GF-D8 (cell line): Measurements from ENCODE around the gene NRBF2.

Experiments used
- DNase-seq: peaks from one replicate; lab custom pipeline; 2025; lab: John Stamatoyannopoulos, UW

NRBF2 gene

GRCh38 chr10:63164166-63164623 lies 31.1 kb downstream of the NRBF2 start:
- no peak for DNase-seq

- no peak for DNase-seq
These were observed 32.1 kb downstream of the NRBF2 start for GRCh38 chr10:63165249-63165648.

- DNase-seq: peak; percentile 34
These were observed 33.7 kb downstream of the NRBF2 start for GRCh38 chr10:63166742-63167258.

- DNase-seq: no peak
These were observed 35.8 kb downstream of the NRBF2 start for GRCh38 chr10:63168821-63169462.

GRCh38 chr10:63169624-63170023 lies 36.5 kb downstream of the NRBF2 start:
- no peak for DNase-seq

- DNase-seq: no peak
These were observed 38.2 kb downstream of the NRBF2 start for GRCh38 chr10:63171255-63171855.

GRCh38 chr10:63171926-63172325 lies 38.8 kb downstream of the NRBF2 start:
- DNase-seq: no peak

- no peak for DNase-seq
These were observed 40.5 kb downstream of the NRBF2 start for GRCh38 chr10:63173468-63174232.

GRCh38 chr10:63175534-63175933 lies 42.4 kb downstream of the NRBF2 start:
- no peak for DNase-seq

- DNase-seq: no peak
These were observed 59.7 kb downstream of the NRBF2 start for GRCh38 chr10:63192826-63193225.

GRCh38 chr10:63197344-63198092 lies 64.4 kb downstream of the NRBF2 start:
- DNase-seq: no peak

GRCh38 chr10:63199716-63200115 lies 66.6 kb downstream of the NRBF2 start:
- no peak for DNase-seq

- no peak for DNase-seq
These were observed 67.3 kb downstream of the NRBF2 start for GRCh38 chr10:63200431-63200830.

- no peak for DNase-seq
These were observed 68.0 kb downstream of the NRBF2 start for GRCh38 chr10:63201118-63201517.
